Measurements from ENCODE around the gene ZC3HAV1.

Gene ZC3HAV1

GRCh38 chr7:139011373-139011772, 98.1 kb downstream of the ZC3HAV1 start:
- no peak for DNase-seq

- no peak for DNase-seq
Observed at GRCh38 chr7:139004321-139005090, 105.0 kb downstream of the ZC3HAV1 start.

GRCh38 chr7:138999414-138999813, 110.1 kb downstream of the ZC3HAV1 start:
- no peak for DNase-seq

Data from hippocampal formation (tissue), 2 donors.